KMS-11 (cell line): ENCODE measurements around the gene SLC22A3.
A peak's percentile ranks its signal among the peaks of the same experiment; 100 is the strongest.
"Not testable (repeated sequence)": the region's sequence is repeated elsewhere in the genome, so short reads cannot be mapped to it uniquely, and the experiment has no call there.

Experiments used
- H2AFZ ChIP-seq: fragments of 200-600 bp; sonication (generic); 2 replicates; pipeline ENCODE4 v1.6.1; 2016; ENCODE audit warnings: antibody characterized with exemption, mixed run types, low read depth
- H3K27ac ChIP-seq: fragments of 200-600 bp; sonication (generic); 2 replicates; pipeline ENCODE4 v1.6.1; 2016; ENCODE audit warnings: mild to moderate bottlenecking, mixed run types
- H3K27me3 ChIP-seq: fragments of 200-600 bp; sonication (generic); 2 replicates; pipeline ENCODE4 v1.6.1; 2017; ENCODE audit warnings: mild to moderate bottlenecking, low read depth, mixed run types, moderate library complexity; ENCODE audit not compliant: insufficient read depth
- H3K36me3 ChIP-seq: fragments of 200-600 bp; sonication (generic); 2 replicates; pipeline ENCODE4 v1.6.1; 2017; ENCODE audit warnings: mild to moderate bottlenecking, mixed run types; ENCODE audit not compliant: insufficient read depth
- H3K4me1 ChIP-seq: fragments of 200-600 bp; sonication (generic); 2 replicates; pipeline ENCODE4 v1.6.1; 2016; ENCODE audit warnings: mild to moderate bottlenecking, low read depth, mixed run types; ENCODE audit not compliant: poor library complexity, severe bottlenecking
- H3K4me2 ChIP-seq: fragments of 200-600 bp; sonication (generic); 2 replicates; pipeline ENCODE4 v1.7.0; 2016; ENCODE audit warnings: mild to moderate bottlenecking, mixed run types
- H3K4me3 ChIP-seq: fragments of 200-600 bp; sonication (generic); IDR thresholded peaks from 2 replicates; pipeline ENCODE4 v1.6.1; 2017; ENCODE audit warnings: low read depth, low read length, mixed read lengths; ENCODE audit not compliant: insufficient read depth
- H3K79me2 ChIP-seq: fragments of 200-600 bp; sonication (generic); 2 replicates; pipeline ENCODE4 v1.6.1; 2016; ENCODE audit warnings: low read depth, mixed run types; ENCODE audit not compliant: insufficient read depth
- H3K9ac ChIP-seq: fragments of 200-600 bp; sonication (generic); 2 replicates; pipeline ENCODE4 v1.6.1; 2016; ENCODE audit warnings: mild to moderate bottlenecking, mixed run types
- H4K20me1 ChIP-seq: fragments of 200-600 bp; sonication (generic); 2 replicates; pipeline ENCODE4 v1.6.1; 2016; ENCODE audit warnings: mild to moderate bottlenecking, mixed run types; ENCODE audit not compliant: insufficient read depth
- TF ChIP-seq, protein P1 (sequence below): fragments of 200-600 bp; sonication (generic); conservative IDR thresholded peaks from 2 replicates; pipeline ENCODE4 v1.6.1; 2017; ENCODE audit warnings: low read depth, mild to moderate bottlenecking, antibody characterized with exemption, low read length, moderate library complexity, mixed read lengths

The SLC22A3 gene

DNA sequence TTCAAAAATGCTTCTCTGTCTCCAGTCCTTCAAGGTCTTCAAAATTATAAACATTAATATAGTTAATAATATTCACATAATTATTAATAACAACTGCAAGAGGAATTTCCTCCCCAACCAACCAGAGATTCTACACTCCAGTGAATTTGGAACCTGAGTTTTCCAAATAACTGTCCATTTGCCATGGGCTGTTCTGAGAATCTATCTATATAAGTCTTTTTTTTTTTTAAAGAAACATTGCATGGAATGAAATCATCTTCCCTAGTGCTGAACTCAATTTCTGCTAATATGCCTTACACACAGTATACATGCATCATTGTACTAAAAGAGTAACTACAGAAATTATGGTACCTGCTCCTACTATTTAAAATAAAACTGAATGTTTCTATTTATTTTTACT is 113.9 kb downstream of the SLC22A3 start:
- no peak overlapping the region for H3K9ac ChIP-seq
- no peak overlapping the region for H3K4me3 ChIP-seq
- no peak overlapping the region; the same call in 1 of the 2 replicates for H3K4me2 ChIP-seq
- no peaks in the 10 kb centered on the region for H3K36me3 ChIP-seq
- H3K27me3 ChIP-seq, result no peaks in the 10 kb centered on the region
- no peaks in the 10 kb centered on the region for H4K20me1 ChIP-seq
- H3K79me2 ChIP-seq, result no peaks in the 10 kb centered on the region
- TF ChIP-seq, protein P1, sequence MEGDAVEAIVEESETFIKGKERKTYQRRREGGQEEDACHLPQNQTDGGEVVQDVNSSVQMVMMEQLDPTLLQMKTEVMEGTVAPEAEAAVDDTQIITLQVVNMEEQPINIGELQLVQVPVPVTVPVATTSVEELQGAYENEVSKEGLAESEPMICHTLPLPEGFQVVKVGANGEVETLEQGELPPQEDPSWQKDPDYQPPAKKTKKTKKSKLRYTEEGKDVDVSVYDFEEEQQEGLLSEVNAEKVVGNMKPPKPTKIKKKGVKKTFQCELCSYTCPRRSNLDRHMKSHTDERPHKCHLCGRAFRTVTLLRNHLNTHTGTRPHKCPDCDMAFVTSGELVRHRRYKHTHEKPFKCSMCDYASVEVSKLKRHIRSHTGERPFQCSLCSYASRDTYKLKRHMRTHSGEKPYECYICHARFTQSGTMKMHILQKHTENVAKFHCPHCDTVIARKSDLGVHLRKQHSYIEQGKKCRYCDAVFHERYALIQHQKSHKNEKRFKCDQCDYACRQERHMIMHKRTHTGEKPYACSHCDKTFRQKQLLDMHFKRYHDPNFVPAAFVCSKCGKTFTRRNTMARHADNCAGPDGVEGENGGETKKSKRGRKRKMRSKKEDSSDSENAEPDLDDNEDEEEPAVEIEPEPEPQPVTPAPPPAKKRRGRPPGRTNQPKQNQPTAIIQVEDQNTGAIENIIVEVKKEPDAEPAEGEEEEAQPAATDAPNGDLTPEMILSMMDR, result no peak
- no peak overlapping the region for H2AFZ ChIP-seq
- H3K4me1 ChIP-seq, result peaks cover 19% of the 10 kb centered on the region
- H3K27ac ChIP-seq, result no peak overlapping the region

DNA sequence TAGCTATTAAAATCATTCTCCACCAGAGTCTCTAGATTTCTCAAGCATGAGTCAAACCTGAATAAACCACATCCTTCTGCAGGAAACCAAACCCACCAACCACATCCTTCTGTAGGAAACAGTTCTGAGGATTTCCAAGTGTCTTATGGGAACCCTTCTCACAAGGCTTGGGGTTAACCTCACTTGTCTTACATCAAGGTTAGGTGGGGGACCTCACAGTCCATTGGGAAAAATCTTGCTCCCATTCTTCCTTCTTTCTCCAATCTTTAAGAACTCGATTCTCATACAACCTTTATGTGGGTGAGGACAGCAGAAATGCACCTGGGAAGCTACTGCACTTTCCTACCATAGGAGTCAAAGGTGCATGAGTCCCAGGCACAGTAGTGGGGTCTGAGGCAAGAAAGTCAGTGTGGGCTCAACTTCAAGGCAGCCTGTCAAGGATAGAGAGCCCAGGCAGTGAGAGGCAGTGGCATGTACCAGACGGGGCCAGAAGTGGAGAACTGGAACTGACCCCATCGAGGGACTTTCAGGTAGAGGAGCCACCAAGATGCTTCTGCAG is 114.5 kb downstream of the SLC22A3 start:
- H3K4me1 ChIP-seq, result peaks cover 19% of the 10 kb centered on the region
- H3K4me3 ChIP-seq, result no peak overlapping the region
- H3K79me2 ChIP-seq, result no peaks in the 10 kb centered on the region
- no peaks in the 10 kb centered on the region for H4K20me1 ChIP-seq
- no peak overlapping the region for H2AFZ ChIP-seq
- peak overlapping the region; percentile 24; the same call in 1 of the 2 replicates for H3K4me2 ChIP-seq
- no peaks in the 10 kb centered on the region for H3K36me3 ChIP-seq
- H3K27me3 ChIP-seq, result no peaks in the 10 kb centered on the region
- TF ChIP-seq, protein P1, result no peak
- H3K27ac ChIP-seq, result no peak overlapping the region
- no peak overlapping the region for H3K9ac ChIP-seq

DNA sequence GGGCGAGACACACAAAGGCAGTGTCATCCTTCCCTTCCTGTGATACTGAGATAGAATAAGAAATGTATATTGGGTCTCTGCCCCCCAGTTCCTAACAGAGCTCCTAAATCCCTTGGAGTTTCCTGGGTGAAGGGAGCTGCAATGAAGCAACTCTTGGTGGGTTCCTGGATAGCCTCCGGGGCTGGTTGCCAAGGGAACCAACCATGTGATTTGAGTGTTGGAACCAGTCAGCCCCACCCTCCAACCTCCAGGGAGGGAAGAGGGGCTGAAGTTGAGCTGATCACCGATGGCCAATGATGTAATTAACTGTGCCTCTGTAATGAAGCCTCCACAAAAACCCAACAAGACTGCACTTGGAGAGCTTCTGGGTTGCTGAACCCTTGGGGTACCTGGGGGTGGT is 116.6 kb downstream of the SLC22A3 start:
- Histone ChIP-seq H3K4me1 (peaks cover 19% of the 10 kb centered on the region), H3K36me3 (no peaks in the 10 kb centered on the region), H3K4me2 (no peak overlapping the region), H3K9ac (no peak overlapping the region), H3K27me3 (no peaks in the 10 kb centered on the region), H2AFZ (no peak overlapping the region), H4K20me1 (no peaks in the 10 kb centered on the region), H3K4me3 (no peak overlapping the region), H3K27ac (no peak overlapping the region), H3K79me2 (no peaks in the 10 kb centered on the region)
- TF ChIP-seq, protein P1, result no peak

DNA sequence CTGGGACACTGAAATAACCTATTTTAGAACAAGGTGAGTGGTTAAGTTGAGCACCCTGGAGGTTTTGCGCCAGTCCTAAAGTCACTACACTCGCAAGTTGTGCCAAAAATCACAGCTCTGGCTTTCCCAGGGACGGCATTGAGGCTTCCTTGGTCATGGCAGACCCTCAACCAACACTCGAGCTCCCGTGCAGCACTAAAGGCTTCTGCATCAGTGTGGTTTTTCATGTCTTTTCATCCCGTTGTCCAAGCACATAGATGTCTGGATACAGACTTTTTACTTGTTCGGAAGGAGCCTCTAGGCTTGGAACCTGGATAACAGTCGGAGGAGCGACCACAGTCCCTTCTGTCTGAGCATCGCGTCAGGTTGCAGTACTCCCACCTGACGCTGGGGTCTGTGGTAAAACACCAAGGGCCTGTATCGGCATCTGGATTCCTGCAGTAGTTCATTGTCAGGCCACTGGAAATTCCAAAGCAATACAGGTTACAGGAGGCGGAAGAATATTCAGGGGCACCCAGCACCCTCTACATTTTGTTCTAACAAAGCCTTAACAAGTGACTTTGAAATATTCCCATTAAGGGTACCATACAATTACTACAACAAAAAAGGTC is 119.2 kb downstream of the SLC22A3 start:
- not testable (repeated sequence) for H3K79me2 ChIP-seq, H2AFZ ChIP-seq, H4K20me1 ChIP-seq, H3K4me2 ChIP-seq, H3K4me1 ChIP-seq, H3K27me3 ChIP-seq, H3K27ac ChIP-seq, H3K36me3 ChIP-seq, H3K4me3 ChIP-seq, H3K9ac ChIP-seq

DNA sequence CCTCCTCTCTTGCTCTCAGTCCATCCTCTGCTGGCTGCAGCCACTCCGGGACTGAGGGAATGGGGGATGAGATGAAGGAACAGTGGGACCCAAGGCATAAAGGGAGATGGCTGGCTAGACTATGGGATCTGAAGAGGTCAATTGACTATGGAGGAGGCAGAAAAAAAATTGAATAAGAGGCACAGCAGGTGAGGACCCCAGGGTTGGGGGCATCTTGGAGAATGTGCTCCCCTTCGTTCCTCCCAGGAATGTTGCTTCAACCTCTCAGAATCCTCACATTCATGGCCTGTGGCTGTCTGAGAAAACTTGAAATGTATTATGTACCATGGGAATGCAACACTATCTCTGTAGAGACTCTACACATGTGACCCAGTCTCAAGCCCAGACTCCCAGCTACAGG is 121.0 kb downstream of the SLC22A3 start:
- TF ChIP-seq, protein P1, result no peak
- H3K4me3 ChIP-seq, result no peak overlapping the region
- no peak overlapping the region for H3K9ac ChIP-seq
- H3K36me3 ChIP-seq, result no peaks in the 10 kb centered on the region
- H2AFZ ChIP-seq, result no peak overlapping the region
- H4K20me1 ChIP-seq, result no peaks in the 10 kb centered on the region
- H3K4me2 ChIP-seq, result no peak overlapping the region
- H3K27ac ChIP-seq, result no peak overlapping the region
- H3K4me1 ChIP-seq, result no peaks in the 10 kb centered on the region
- H3K79me2 ChIP-seq, result no peaks in the 10 kb centered on the region
- H3K27me3 ChIP-seq, result no peaks in the 10 kb centered on the region

DNA sequence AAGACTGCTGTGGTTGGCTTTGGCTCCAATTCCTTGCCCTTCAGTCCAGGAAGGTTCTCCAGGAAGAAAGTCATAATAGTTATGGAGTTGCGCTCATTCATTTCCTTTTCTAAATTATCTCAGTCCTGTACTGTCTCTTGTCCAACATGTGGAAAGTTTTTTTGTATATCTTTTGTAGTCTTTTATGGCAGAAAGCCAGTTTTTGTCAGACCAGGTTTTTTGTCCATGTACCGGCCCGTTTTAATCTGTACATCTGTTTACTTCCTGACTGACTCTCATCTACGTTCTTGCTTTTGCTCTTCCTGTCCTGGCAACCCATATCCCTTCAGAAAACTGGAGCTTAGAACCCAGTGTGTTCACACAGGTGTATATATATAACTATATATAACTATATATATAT is 127.9 kb downstream of the SLC22A3 start:
- H3K27ac ChIP-seq, H3K4me1 ChIP-seq, H3K36me3 ChIP-seq, H3K9ac ChIP-seq, H2AFZ ChIP-seq, H3K4me2 ChIP-seq, H3K79me2 ChIP-seq, H3K4me3 ChIP-seq, H4K20me1 ChIP-seq, H3K27me3 ChIP-seq: not testable (repeated sequence)

DNA sequence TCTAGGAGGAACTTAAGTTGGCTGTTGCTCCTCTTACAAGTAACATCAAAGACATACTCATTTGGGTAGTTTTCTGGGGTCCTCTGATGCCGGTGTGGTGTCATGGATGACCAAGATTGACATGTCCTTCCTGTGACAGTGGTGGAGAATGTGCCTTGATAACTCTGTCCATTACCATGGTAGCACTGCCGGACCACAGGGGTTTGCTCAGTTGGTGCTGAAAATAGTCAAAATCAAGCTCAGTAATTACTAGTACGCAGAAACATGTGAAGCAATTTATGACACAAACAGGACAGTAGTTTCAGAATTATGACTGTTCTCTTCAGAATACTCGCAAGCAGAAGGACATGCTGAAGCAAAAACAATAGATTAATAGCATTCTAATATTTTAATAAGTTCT is 128.9 kb downstream of the SLC22A3 start:
- H2AFZ ChIP-seq, H3K9ac ChIP-seq, H3K27me3 ChIP-seq, H3K4me1 ChIP-seq, H3K27ac ChIP-seq, H4K20me1 ChIP-seq, H3K4me2 ChIP-seq, H3K79me2 ChIP-seq, H3K4me3 ChIP-seq, H3K36me3 ChIP-seq: not testable (repeated sequence)
